AML-193 (cell line): Measurements from ENCODE around the gene H1-8.

ENCODE experiments used
- DNase-seq, 2 experiments: peaks; one replicate each; lab custom pipeline; 2025; lab: John Stamatoyannopoulos, UW

Gene H1-8

GRCh38 chr3:129593595-129594339 is 50.8 kb downstream of the H1-8 start:
- DNase-seq, result peak; percentile 84 to 89

- DNase-seq, result no peak
These were observed 51.4 kb downstream of the H1-8 start for GRCh38 chr3:129594409-129594808.

- no peak for DNase-seq
These were observed 52.0 kb downstream of the H1-8 start for GRCh38 chr3:129594907-129595390.

GRCh38 chr3:129595544-129596193 is 52.7 kb downstream of the H1-8 start:
- no peak for DNase-seq

GRCh38 chr3:129596194-129597086 is 53.5 kb downstream of the H1-8 start:
- peak; percentile 98 for DNase-seq

GRCh38 chr3:129597087-129597999 is 54.4 kb downstream of the H1-8 start:
- peak in 1 of 2 experiments; percentile 62 for DNase-seq

GRCh38 chr3:129598000-129598381 is 55.0 kb downstream of the H1-8 start:
- no peak for DNase-seq

- no peak for DNase-seq
These were observed 55.5 kb downstream of the H1-8 start for GRCh38 chr3:129598484-129598883.

- DNase-seq, result no peak
These were observed 56.1 kb downstream of the H1-8 start for GRCh38 chr3:129599073-129599472.

- DNase-seq, result peak; percentile 86 to 92
These were observed 56.6 kb downstream of the H1-8 start for GRCh38 chr3:129599607-129600006.

GRCh38 chr3:129600348-129600747 is 57.4 kb downstream of the H1-8 start:
- DNase-seq, result no peak
